Calu3 (cell line): ENCODE results near the gene OCEL1. TPM values are rescaled to one million over a fixed set of nuclear protein-coding genes. Genes with fewer than 3 reads are reported as not detected.

ENCODE experiments used
- BruUV-seq: library from RNA; stranded (reverse); fragments of 400-500 nt; replicated peaks from 2 replicates; lab custom pipeline; 2021; lab: Mats Ljungman, UMichigan
- CTCF ChIA-PET: fragments of 300-600 bp; sonication (Branson Sonifier 250); formaldehyde crosslinking; loops from one replicate; lab custom pipeline; 2022; ENCODE audit warnings: antibody characterized with exemption; lab: Charles Lee
- DNase-seq: peaks from one replicate; pipeline ENCODE4 v3.0.0; 2022
- H3K27ac Mint-ChIP-seq: one replicate; pipeline ENCODE4 v1.8.0; 2022; ENCODE audit warnings: mixed read lengths; ENCODE audit not compliant: unreplicated experiment
- H3K27me3 Mint-ChIP-seq: one replicate; pipeline ENCODE4 v1.8.0; 2022; ENCODE audit warnings: mixed read lengths; ENCODE audit not compliant: unreplicated experiment
- H3K36me3 Mint-ChIP-seq: one replicate; pipeline ENCODE4 v1.8.0; 2022; ENCODE audit warnings: mild to moderate bottlenecking, moderate library complexity, mixed read lengths; ENCODE audit not compliant: insufficient read depth, unreplicated experiment
- H3K4me1 Mint-ChIP-seq: one replicate; pipeline ENCODE4 v1.8.0; 2022; ENCODE audit warnings: mild to moderate bottlenecking, low read depth, mixed read lengths; ENCODE audit not compliant: unreplicated experiment
- H3K4me3 Mint-ChIP-seq: one replicate; pipeline ENCODE4 v1.8.0; 2022; ENCODE audit warnings: mild to moderate bottlenecking, low read depth, moderate library complexity, mixed read lengths; ENCODE audit not compliant: unreplicated experiment
- H3K9me3 Mint-ChIP-seq: one replicate; pipeline ENCODE4 v1.8.0; 2022; ENCODE audit warnings: low read depth, mixed read lengths; ENCODE audit not compliant: unreplicated experiment
- intact Hi-C: fragments of 100-400 bp; cut with micrococcal nuclease; formaldehyde crosslinking; loops from one replicate; pipeline ENCODE4 v1.10.0; 2022; ENCODE audit not compliant: unreplicated experiment
- total RNA-seq: library from RNA; stranded (reverse); gene quantifications from 2 replicates; pipeline ENCODE4 v1.2.3, GENCODE V29; 2022
- TF ChIP-seq, protein P1 (sequence below): fragments of 200-600 bp; IDR thresholded peaks from one replicate; pipeline ENCODE4 v1.8.0; 2022; ENCODE audit warnings: antibody characterized with exemption; ENCODE audit not compliant: unreplicated experiment

The OCEL1 gene
- total RNA-seq, 1 experiment from 2014 or later = 12.2 TPM

DNA sequence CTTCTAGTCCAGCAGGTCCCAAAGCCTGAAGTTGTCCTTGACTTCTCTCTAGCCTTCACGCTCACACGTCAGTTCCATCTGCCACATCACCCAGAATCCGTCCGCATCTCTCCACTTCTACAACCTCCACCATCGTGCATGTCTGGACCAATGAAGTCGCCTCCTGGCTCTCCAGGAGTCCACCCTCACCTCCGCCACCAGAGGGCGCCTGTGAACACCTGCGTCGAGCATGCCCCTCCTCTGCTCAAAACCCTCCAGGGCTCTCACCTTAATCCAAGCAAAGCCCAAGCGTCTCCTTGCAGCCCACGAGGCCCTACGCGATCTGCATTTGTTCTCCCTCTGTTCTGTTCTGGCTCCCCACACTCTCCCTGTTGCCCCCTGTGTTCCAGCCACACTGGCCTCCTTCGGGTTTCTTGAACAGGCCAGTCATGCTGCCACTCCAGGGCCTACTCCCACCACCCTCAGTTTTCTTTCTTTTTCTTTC is 34.9 kb downstream of the OCEL1 start:
- no peak overlapping the region for H3K27ac Mint-ChIP-seq

DNA sequence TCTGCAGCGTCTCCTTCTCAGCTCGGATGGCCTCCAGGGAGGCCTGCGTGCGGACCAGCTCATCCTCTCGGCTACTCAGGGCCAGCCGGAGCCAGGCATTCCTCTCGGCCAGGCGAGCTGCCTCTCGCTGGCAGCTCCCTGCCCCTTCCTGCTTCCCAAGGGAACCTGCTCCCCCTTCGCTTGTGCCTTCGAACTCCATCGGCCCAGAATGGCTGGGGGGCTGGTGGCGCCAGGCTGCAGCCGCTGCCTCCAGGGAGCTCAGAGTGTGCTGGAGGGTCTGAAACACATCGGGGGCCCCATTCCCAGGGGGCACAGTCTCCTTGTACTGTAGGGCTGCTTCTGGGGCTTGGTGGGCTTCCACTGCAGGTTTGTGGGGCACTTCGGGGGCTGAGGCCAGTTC is 36.5 kb downstream of the OCEL1 start:
- no peak for DNase-seq
- Mint-ChIP-seq H3K36me3 (peaks cover 10% of the 10 kb centered on the region), H3K9me3 (no peaks in the 10 kb centered on the region), H3K27me3 (no peaks in the 10 kb centered on the region), H3K4me1 (peaks cover 24% of the 10 kb centered on the region), H3K27ac (no peak overlapping the region), H3K4me3 (no peak overlapping the region)
- intact Hi-C loops = no loop called here
- no TSS peak for BruUV-seq
- CTCF ChIA-PET = no interaction called here
- TF ChIP-seq, protein P1, sequence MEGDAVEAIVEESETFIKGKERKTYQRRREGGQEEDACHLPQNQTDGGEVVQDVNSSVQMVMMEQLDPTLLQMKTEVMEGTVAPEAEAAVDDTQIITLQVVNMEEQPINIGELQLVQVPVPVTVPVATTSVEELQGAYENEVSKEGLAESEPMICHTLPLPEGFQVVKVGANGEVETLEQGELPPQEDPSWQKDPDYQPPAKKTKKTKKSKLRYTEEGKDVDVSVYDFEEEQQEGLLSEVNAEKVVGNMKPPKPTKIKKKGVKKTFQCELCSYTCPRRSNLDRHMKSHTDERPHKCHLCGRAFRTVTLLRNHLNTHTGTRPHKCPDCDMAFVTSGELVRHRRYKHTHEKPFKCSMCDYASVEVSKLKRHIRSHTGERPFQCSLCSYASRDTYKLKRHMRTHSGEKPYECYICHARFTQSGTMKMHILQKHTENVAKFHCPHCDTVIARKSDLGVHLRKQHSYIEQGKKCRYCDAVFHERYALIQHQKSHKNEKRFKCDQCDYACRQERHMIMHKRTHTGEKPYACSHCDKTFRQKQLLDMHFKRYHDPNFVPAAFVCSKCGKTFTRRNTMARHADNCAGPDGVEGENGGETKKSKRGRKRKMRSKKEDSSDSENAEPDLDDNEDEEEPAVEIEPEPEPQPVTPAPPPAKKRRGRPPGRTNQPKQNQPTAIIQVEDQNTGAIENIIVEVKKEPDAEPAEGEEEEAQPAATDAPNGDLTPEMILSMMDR = no peak

More for the DNA sequence above, 34.9 kb downstream of the OCEL1 start:
- H3K9me3 Mint-ChIP-seq = no peaks in the 10 kb centered on the region
- CTCF ChIA-PET = interaction anchor here (0.6 to 1.4 kb wide), 3 partner anchors 12 to 177 kb away, joined by 3 to 4 read pairs (median 3); no protein-coding TSS in a partner anchor
- BruUV-seq = no TSS peak
- H3K4me3 Mint-ChIP-seq = no peak overlapping the region
- peak; percentile 86 for DNase-seq
- TF ChIP-seq, protein P1 = peak; percentile 79
- intact Hi-C loops = no loop called here
- no peaks in the 10 kb centered on the region for H3K27me3 Mint-ChIP-seq
- H3K36me3 Mint-ChIP-seq = no peaks in the 10 kb centered on the region
- peaks cover 15% of the 10 kb centered on the region for H3K4me1 Mint-ChIP-seq

DNA sequence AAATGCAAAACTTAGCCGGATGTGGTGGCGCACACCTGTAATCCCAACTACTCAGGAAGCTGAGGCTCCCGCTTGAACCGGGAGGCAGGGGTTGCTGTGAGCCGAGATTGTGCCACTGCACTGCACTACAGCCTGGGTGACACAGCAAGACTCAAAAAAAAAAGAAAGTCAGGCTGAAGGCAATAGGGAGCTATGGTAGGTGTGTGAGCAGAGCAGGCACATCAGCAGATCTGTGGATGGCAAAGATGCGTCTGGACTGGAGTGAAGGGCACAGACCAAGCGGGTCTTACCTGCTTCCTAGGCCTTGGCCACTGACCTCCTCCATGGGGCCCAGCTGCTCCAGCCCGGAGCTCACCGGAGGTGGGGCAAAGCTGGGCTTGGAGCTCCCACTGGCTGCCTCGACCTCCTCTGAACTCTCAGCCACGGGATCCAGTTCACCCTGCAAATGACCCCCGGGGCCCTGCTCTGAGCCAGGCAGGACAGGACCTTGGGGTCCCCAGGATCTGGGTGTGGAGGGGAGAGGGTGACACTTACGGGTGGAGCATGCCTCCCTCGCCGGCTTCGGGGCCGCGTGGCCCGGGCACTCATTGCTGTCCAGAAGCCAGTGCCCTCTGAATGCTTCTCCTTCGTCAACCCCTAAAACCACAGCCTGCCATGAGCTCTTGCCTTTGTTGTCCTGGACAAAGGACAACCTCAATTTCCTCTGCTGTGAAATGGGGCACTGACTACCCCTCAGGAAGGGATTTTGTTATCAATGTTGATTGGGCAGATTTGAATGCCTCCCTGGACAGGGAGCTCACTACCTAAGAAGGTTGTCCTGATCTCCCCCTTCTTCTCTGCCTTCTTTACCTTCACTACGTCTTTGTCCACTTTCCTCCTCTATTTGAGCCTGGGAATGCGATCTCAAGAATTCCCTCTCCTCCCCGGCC is 38.0 kb downstream of the OCEL1 start:
- BruUV-seq = no TSS peak
- peaks cover 24% of the 10 kb centered on the region for H3K36me3 Mint-ChIP-seq

DNA sequence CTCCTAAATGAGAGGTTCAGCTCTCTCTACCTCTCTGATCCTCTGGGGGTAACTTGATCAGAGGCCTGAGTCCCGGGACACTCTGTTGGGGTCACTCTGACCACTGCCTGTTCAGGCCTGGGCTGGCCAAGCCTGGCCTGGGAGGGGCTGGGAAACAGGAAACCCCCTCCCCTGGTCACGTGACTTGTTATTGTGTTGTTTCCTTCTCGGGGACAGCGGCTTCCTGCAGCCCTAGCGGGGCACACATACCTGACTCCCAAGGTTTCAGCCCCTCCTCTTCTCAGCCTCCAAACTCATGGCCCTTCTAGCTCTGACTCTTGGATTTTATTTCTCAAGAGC is 38.6 kb downstream of the OCEL1 start, which contains the start of gene USHBP1:
USHBP1 (minus strand) TSS at position 105 of the 339 bp plus-strand sequence. CDS start 446 bp downstream, outside the sequence.
- H3K27ac Mint-ChIP-seq = no peak within 1 kb of the TSS
- CTCF ChIA-PET = interaction anchor here (0.7 kb wide), 1 partner anchor 16 kb away, joined by 3 read pairs; no protein-coding TSS in a partner anchor
- TF ChIP-seq, protein P1 = no peak
- peaks cover 24% of the 10 kb centered on the region for H3K36me3 Mint-ChIP-seq
- intact Hi-C loops = no loop called here
- no peak for DNase-seq
- no TSS peak for BruUV-seq
- H3K27me3 Mint-ChIP-seq = no peaks in the 10 kb centered on the region
- H3K4me1 Mint-ChIP-seq = peaks cover 24% of the 10 kb centered on the region
- H3K9me3 Mint-ChIP-seq = no peaks in the 10 kb centered on the region
- H3K4me3 Mint-ChIP-seq = no peak within 1 kb of the TSS

More for the DNA sequence above, 38.0 kb downstream of the OCEL1 start:
- intact Hi-C loops = no loop called here
- Mint-ChIP-seq H3K9me3 (no peaks in the 10 kb centered on the region), H3K4me3 (no peak overlapping the region), H3K27ac (no peak overlapping the region), H3K27me3 (no peaks in the 10 kb centered on the region), H3K4me1 (peaks cover 24% of the 10 kb centered on the region)
- TF ChIP-seq, protein P1 = no peak
- CTCF ChIA-PET = no interaction called here
- no peak for DNase-seq
